Stimulated activated CD4-positive, alpha-beta T cell treated with anti-CD3 and anti-CD28 coated beads, Interleukin-4, amount 100 ng/mL, for 48 hours (primary cell): ENCODE results near the gene POLR2J2.
"Not testable (repeated sequence)": the region's sequence is repeated elsewhere in the genome, so short reads cannot be mapped to it uniquely, and the experiment has no call there.

ENCODE experiments used
- DNase-seq, 2 donors: peaks; one replicate each; pipeline ENCODE4 v3.0.0-alpha.2; 2020; ENCODE audit warnings: low read depth in 2 of 2

Gene POLR2J2

GRCh38 chr7:102671956-102672307, 469 bp upstream of the POLR2J2 start:
- DNase-seq = not testable (repeated sequence)

GRCh38 chr7:102667523-102667922, 3.9 kb downstream of the POLR2J2 start:
- not testable (repeated sequence) for DNase-seq

GRCh38 chr7:102666850-102667249, 4.6 kb downstream of the POLR2J2 start:
- not testable (repeated sequence) for DNase-seq

GRCh38 chr7:102664765-102665164, 6.7 kb downstream of the POLR2J2 start:
- DNase-seq = not testable (repeated sequence)

GRCh38 chr7:102649924-102650323, 21.5 kb downstream of the POLR2J2 start, which contains the start of gene SPDYE2B:
Gene SPDYE2B (plus strand): TSS chr7:102650319. CDS start chr7:102652349, 2,030 bp downstream.
- not testable (repeated sequence) for DNase-seq

- DNase-seq = not testable (repeated sequence)
Measured at GRCh38 chr7:102647813-102648212, 23.6 kb downstream of the POLR2J2 start.

- not testable (repeated sequence) for DNase-seq
Measured at GRCh38 chr7:102643404-102643803, 28.1 kb downstream of the POLR2J2 start.

GRCh38 chr7:102642691-102643090, 28.8 kb downstream of the POLR2J2 start, which contains the start of gene UPK3BL1:
Gene UPK3BL1 (minus strand): TSS chr7:102642791. CDS start chr7:102642741, 50 bp downstream.
- not testable (repeated sequence) for DNase-seq

- DNase-seq = not testable (repeated sequence)
Measured at GRCh38 chr7:102638848-102639247, 32.6 kb downstream of the POLR2J2 start.

- DNase-seq = not testable (repeated sequence)
Measured at GRCh38 chr7:102636956-102637355, 34.5 kb downstream of the POLR2J2 start.

GRCh38 chr7:102635354-102635753, 36.1 kb downstream of the POLR2J2 start:
- not testable (repeated sequence) for DNase-seq

- not testable (repeated sequence) for DNase-seq
Measured at GRCh38 chr7:102634299-102634698, 37.2 kb downstream of the POLR2J2 start.

- not testable (repeated sequence) for DNase-seq
Measured at GRCh38 chr7:102630622-102631021, 40.8 kb downstream of the POLR2J2 start.

- DNase-seq = not testable (repeated sequence)
Measured at GRCh38 chr7:102627271-102627904, 44.1 kb downstream of the POLR2J2 start.

GRCh38 chr7:102618122-102618521, 53.3 kb downstream of the POLR2J2 start:
- DNase-seq = not testable (repeated sequence)

- DNase-seq = not testable (repeated sequence)
Measured at GRCh38 chr7:102616507-102617125, 54.8 kb downstream of the POLR2J2 start, which contains the start of gene RASA4. Gene RASA4 (minus strand): TSS chr7:102616756. CDS start chr7:102616689, 67 bp downstream.
